ENCODE measurements around the gene CLPTM1L. TPM values are rescaled to one million over a fixed set of nuclear protein-coding genes. Genes with fewer than 3 reads are reported as not detected.

Gene CLPTM1L
- total and polyA plus RNA-seq, 9 of the 15 experiments (the other 6 are each of a cell fraction or from before 2014, with no cell fraction given): 3.5 to 217 (median 177) TPM

DNA sequence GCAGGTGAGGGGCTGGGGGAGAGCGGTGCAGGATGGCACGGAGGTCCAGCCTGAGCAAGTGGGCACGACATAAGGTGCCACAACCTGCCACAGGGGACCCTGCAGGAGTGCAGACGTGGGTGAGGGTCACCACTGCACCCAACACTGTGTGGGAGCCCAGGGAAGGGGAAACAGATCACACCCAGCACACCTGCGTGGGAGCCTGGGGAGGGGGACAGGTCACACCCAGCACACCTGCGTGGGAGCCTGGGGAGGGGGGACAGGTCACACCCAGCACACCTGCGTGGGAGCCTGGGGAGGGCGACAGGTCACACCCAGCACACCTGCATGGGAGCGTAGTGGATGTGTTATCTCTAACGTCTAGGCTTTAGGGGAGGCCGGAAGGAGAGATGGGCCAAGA lies 47.4 kb upstream of the CLPTM1L start (continued):
- TF ChIP-seq, protein P1, sequence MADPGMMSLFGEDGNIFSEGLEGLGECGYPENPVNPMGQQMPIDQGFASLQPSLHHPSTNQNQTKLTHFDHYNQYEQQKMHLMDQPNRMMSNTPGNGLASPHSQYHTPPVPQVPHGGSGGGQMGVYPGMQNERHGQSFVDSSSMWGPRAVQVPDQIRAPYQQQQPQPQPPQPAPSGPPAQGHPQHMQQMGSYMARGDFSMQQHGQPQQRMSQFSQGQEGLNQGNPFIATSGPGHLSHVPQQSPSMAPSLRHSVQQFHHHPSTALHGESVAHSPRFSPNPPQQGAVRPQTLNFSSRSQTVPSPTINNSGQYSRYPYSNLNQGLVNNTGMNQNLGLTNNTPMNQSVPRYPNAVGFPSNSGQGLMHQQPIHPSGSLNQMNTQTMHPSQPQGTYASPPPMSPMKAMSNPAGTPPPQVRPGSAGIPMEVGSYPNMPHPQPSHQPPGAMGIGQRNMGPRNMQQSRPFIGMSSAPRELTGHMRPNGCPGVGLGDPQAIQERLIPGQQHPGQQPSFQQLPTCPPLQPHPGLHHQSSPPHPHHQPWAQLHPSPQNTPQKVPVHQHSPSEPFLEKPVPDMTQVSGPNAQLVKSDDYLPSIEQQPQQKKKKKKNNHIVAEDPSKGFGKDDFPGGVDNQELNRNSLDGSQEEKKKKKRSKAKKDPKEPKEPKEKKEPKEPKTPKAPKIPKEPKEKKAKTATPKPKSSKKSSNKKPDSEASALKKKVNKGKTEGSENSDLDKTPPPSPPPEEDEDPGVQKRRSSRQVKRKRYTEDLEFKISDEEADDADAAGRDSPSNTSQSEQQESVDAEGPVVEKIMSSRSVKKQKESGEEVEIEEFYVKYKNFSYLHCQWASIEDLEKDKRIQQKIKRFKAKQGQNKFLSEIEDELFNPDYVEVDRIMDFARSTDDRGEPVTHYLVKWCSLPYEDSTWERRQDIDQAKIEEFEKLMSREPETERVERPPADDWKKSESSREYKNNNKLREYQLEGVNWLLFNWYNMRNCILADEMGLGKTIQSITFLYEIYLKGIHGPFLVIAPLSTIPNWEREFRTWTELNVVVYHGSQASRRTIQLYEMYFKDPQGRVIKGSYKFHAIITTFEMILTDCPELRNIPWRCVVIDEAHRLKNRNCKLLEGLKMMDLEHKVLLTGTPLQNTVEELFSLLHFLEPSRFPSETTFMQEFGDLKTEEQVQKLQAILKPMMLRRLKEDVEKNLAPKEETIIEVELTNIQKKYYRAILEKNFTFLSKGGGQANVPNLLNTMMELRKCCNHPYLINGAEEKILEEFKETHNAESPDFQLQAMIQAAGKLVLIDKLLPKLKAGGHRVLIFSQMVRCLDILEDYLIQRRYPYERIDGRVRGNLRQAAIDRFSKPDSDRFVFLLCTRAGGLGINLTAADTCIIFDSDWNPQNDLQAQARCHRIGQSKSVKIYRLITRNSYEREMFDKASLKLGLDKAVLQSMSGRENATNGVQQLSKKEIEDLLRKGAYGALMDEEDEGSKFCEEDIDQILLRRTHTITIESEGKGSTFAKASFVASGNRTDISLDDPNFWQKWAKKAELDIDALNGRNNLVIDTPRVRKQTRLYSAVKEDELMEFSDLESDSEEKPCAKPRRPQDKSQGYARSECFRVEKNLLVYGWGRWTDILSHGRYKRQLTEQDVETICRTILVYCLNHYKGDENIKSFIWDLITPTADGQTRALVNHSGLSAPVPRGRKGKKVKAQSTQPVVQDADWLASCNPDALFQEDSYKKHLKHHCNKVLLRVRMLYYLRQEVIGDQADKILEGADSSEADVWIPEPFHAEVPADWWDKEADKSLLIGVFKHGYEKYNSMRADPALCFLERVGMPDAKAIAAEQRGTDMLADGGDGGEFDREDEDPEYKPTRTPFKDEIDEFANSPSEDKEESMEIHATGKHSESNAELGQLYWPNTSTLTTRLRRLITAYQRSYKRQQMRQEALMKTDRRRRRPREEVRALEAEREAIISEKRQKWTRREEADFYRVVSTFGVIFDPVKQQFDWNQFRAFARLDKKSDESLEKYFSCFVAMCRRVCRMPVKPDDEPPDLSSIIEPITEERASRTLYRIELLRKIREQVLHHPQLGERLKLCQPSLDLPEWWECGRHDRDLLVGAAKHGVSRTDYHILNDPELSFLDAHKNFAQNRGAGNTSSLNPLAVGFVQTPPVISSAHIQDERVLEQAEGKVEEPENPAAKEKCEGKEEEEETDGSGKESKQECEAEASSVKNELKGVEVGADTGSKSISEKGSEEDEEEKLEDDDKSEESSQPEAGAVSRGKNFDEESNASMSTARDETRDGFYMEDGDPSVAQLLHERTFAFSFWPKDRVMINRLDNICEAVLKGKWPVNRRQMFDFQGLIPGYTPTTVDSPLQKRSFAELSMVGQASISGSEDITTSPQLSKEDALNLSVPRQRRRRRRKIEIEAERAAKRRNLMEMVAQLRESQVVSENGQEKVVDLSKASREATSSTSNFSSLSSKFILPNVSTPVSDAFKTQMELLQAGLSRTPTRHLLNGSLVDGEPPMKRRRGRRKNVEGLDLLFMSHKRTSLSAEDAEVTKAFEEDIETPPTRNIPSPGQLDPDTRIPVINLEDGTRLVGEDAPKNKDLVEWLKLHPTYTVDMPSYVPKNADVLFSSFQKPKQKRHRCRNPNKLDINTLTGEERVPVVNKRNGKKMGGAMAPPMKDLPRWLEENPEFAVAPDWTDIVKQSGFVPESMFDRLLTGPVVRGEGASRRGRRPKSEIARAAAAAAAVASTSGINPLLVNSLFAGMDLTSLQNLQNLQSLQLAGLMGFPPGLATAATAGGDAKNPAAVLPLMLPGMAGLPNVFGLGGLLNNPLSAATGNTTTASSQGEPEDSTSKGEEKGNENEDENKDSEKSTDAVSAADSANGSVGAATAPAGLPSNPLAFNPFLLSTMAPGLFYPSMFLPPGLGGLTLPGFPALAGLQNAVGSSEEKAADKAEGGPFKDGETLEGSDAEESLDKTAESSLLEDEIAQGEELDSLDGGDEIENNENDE (IDR thresholded peaks at IDR 0.05; ENCODE audit: low read depth, low read length): no peak
- TF ChIP-seq SOX6 (IDR thresholded peaks at IDR 0.05): no peak
- no peak for TF ChIP-seq HLTF (IDR thresholded peaks at IDR 0.05)
- no peak for TF ChIP-seq TEAD2 (tag; IDR thresholded peaks at IDR 0.05)
- TF ChIP-seq THRAP3 (IDR thresholded peaks at IDR 0.05; ENCODE audit: borderline replicate concordance): no peak
- no peak for TF ChIP-seq PCBP1 (IDR thresholded peaks at IDR 0.05; ENCODE audit: low read depth, low read length, poor library complexity, severe bottlenecking)
- TF ChIP-seq, protein P2, sequence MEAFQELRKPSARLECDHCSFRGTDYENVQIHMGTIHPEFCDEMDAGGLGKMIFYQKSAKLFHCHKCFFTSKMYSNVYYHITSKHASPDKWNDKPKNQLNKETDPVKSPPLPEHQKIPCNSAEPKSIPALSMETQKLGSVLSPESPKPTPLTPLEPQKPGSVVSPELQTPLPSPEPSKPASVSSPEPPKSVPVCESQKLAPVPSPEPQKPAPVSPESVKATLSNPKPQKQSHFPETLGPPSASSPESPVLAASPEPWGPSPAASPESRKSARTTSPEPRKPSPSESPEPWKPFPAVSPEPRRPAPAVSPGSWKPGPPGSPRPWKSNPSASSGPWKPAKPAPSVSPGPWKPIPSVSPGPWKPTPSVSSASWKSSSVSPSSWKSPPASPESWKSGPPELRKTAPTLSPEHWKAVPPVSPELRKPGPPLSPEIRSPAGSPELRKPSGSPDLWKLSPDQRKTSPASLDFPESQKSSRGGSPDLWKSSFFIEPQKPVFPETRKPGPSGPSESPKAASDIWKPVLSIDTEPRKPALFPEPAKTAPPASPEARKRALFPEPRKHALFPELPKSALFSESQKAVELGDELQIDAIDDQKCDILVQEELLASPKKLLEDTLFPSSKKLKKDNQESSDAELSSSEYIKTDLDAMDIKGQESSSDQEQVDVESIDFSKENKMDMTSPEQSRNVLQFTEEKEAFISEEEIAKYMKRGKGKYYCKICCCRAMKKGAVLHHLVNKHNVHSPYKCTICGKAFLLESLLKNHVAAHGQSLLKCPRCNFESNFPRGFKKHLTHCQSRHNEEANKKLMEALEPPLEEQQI (IDR thresholded peaks at IDR 0.05): no peak
- TF ChIP-seq, protein P3, sequence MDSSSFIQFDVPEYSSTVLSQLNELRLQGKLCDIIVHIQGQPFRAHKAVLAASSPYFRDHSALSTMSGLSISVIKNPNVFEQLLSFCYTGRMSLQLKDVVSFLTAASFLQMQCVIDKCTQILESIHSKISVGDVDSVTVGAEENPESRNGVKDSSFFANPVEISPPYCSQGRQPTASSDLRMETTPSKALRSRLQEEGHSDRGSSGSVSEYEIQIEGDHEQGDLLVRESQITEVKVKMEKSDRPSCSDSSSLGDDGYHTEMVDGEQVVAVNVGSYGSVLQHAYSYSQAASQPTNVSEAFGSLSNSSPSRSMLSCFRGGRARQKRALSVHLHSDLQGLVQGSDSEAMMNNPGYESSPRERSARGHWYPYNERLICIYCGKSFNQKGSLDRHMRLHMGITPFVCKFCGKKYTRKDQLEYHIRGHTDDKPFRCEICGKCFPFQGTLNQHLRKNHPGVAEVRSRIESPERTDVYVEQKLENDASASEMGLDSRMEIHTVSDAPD (CRISPR knock-in tag; IDR thresholded peaks at IDR 0.05): no peak
- no peak for TF ChIP-seq U2AF2 (optimal IDR thresholded peaks at IDR 0.05; ENCODE audit: low read depth, low read length)
- TF ChIP-seq PURB (CRISPR knock-in tag; IDR thresholded peaks at IDR 0.05; ENCODE audit: low read depth): no peak

All from K562 (cell line).